T-helper 1 cell (primary cell): ENCODE results near the gene TMEM169.
A peak's percentile ranks its signal among the peaks of the same experiment; 100 is the strongest.
"Not testable (repeated sequence)": the region's sequence is repeated elsewhere in the genome, so short reads cannot be mapped to it uniquely, and the experiment has no call there.

Source experiments
- DNase-seq, 5 donors: peaks; one replicate each; pipeline ENCODE4 v3.0.0-alpha.2; 2012 to 2020

The TMEM169 gene

GRCh38 chr2:216132585-216132984 is 50.9 kb downstream of the TMEM169 start:
- no peak for DNase-seq

GRCh38 chr2:216133397-216133796 is 51.7 kb downstream of the TMEM169 start:
- DNase-seq = no peak

- DNase-seq = no peak
Observed at GRCh38 chr2:216134958-216135541, 53.3 kb downstream of the TMEM169 start.

- DNase-seq = peak in 4 of 5 donors; percentile 10 to 47 (median 26)
Observed at GRCh38 chr2:216139884-216140283, 58.2 kb downstream of the TMEM169 start.

- not testable (repeated sequence) for DNase-seq
Observed at GRCh38 chr2:216141516-216141915, 59.8 kb downstream of the TMEM169 start.

- peak in 1 of 5 donors; percentile 65 for DNase-seq
Observed at GRCh38 chr2:216142540-216142939, 60.8 kb downstream of the TMEM169 start.

GRCh38 chr2:216144372-216144771 is 62.7 kb downstream of the TMEM169 start:
- no peak for DNase-seq

GRCh38 chr2:216144857-216145256 is 63.1 kb downstream of the TMEM169 start:
- DNase-seq = no peak

- no peak for DNase-seq
Observed at GRCh38 chr2:216146573-216146972, 64.9 kb downstream of the TMEM169 start.

- DNase-seq = no peak
Observed at GRCh38 chr2:216147172-216148131, 65.7 kb downstream of the TMEM169 start.

GRCh38 chr2:216148983-216149382 is 67.3 kb downstream of the TMEM169 start:
- DNase-seq = no peak

GRCh38 chr2:216149741-216150140 is 68.0 kb downstream of the TMEM169 start:
- no peak for DNase-seq

GRCh38 chr2:216151313-216152025 is 69.8 kb downstream of the TMEM169 start:
- no peak for DNase-seq
